ENCODE measurements around the gene CEP89.

DNA sequence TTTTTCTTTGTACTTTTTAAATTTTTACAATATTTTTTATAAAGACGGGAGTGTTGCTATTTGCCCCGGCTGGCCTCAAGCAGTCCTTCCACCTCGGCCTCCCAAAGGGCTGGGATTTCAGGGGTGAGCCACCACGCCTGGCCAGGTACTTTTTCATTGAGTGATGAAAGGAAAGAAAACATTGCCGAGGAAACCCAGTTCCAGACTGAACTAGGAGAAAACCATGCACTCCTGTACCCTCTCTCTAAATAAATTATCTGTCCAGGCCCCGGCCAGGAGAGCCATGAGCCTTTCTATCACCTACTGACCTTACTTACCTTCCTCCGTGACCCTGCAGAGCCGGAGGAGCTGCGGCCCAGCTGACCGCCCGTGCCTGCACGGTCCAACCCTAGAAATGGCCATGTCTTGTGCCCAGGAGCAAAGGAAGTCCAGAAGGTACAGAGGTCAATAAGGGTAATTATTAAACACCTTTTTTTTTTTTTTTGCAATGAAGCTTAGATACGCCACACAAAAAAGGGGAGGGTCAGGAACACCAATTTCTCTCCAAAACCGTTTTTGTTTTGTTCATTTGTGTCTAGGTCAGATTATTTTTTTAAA, 102.3 kb downstream of the CEP89 start, which contains the start of gene SLC7A9:
- TF ChIP-seq, protein P1, sequence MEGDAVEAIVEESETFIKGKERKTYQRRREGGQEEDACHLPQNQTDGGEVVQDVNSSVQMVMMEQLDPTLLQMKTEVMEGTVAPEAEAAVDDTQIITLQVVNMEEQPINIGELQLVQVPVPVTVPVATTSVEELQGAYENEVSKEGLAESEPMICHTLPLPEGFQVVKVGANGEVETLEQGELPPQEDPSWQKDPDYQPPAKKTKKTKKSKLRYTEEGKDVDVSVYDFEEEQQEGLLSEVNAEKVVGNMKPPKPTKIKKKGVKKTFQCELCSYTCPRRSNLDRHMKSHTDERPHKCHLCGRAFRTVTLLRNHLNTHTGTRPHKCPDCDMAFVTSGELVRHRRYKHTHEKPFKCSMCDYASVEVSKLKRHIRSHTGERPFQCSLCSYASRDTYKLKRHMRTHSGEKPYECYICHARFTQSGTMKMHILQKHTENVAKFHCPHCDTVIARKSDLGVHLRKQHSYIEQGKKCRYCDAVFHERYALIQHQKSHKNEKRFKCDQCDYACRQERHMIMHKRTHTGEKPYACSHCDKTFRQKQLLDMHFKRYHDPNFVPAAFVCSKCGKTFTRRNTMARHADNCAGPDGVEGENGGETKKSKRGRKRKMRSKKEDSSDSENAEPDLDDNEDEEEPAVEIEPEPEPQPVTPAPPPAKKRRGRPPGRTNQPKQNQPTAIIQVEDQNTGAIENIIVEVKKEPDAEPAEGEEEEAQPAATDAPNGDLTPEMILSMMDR (IDR thresholded peaks at IDR 0.05; ENCODE audit: insufficient read depth, low read length, poor library complexity, severe bottlenecking) = no peak
- no peak for TF ChIP-seq EZH2phosphoT487 (conservative IDR thresholded peaks at IDR 0.05; ENCODE audit: low read length)
